Naive thymus-derived CD4-positive, alpha-beta T cell (primary cell): ENCODE results near the gene FKBP4. TPM values are rescaled to one million over a fixed set of nuclear protein-coding genes. Genes with fewer than 3 reads are reported as not detected.

Experiments used
- ATAC-seq: fragments of 150-1000 bp; cut with Tn5 transposase; 2 replicates; pipeline ENCODE4 v1.10.0; 2021; ENCODE audit warnings: mild to moderate bottlenecking, moderate library complexity
- CTCF ChIA-PET: fragments of 350-600 bp; sonication (Branson Sonifier 250); formaldehyde crosslinking; loops from one replicate; lab custom pipeline; 2021; ENCODE audit warnings: antibody characterized with exemption; lab: Charles Lee
- POLR2A ChIA-PET: fragments of 350-600 bp; sonication (Branson Sonifier 250); formaldehyde crosslinking; loops from one replicate; lab custom pipeline; 2021; ENCODE audit warnings: antibody characterized with exemption, inconsistent platforms; lab: Charles Lee
- DNase-seq, 9 donors: peaks; one replicate each; pipeline versions ENCODE4 v3.0.0 to v3.0.0-alpha.2; 2020 to 2022; ENCODE audit warnings: mixed read lengths in 1 of 9
- H3K27ac ChIP-seq: one replicate; pipeline ENCODE4 v1.7.0; 2013; ENCODE audit warnings: mild to moderate bottlenecking, low read depth, low read length, moderate library complexity
- H3K27me3 ChIP-seq, 2 donors: one replicate each; pipeline ENCODE4 v1.7.0; 2013; ENCODE audit warnings: low read length in 2 of 2, mild to moderate bottlenecking in 2 of 2, moderate library complexity in 2 of 2; ENCODE audit not compliant: control insufficient read depth in 2 of 2, insufficient read depth in 2 of 2
- H3K36me3 ChIP-seq, 3 experiments: 1 replicate in 2 of 3; 2 replicates in 1 of 3; pipeline ENCODE4 v1.7.0; 2013; ENCODE audit warnings: low read length in 3 of 3, mild to moderate bottlenecking in 3 of 3, moderate library complexity in 1 of 3; ENCODE audit not compliant: insufficient read depth in 3 of 3, control insufficient read depth in 2 of 3
- H3K4me1 ChIP-seq, 2 donors: one replicate each; pipeline ENCODE4 v1.7.0; 2013; ENCODE audit warnings: low read length in 2 of 2, mild to moderate bottlenecking in 2 of 2, moderate library complexity in 1 of 2; ENCODE audit not compliant: control insufficient read depth in 2 of 2, insufficient read depth in 2 of 2
- H3K4me3 ChIP-seq: 2 replicates; pipeline ENCODE4 v1.7.0; 2013; ENCODE audit warnings: mild to moderate bottlenecking, low read length
- H3K9me3 ChIP-seq, 3 experiments: 1 replicate in 2 of 3; 2 replicates in 1 of 3; pipeline ENCODE4 v1.7.0; 2013; ENCODE audit warnings: low read length in 3 of 3; ENCODE audit not compliant: control insufficient read depth in 2 of 3
- H3K27ac Mint-ChIP-seq, 9 donors: one replicate each; pipeline ENCODE4 v1.8.0; 2020 to 2022; ENCODE audit warnings: mixed read lengths in 9 of 9, mild to moderate bottlenecking in 8 of 9, moderate library complexity in 5 of 9, inconsistent platforms in 2 of 9
- H3K27me3 Mint-ChIP-seq, 5 donors: one replicate each; pipeline ENCODE4 v1.8.0; 2021 to 2022; ENCODE audit warnings: mixed read lengths in 5 of 5, mild to moderate bottlenecking in 1 of 5
- H3K36me3 Mint-ChIP-seq, 5 donors: one replicate each; pipeline ENCODE4 v1.8.0; 2020 to 2022; ENCODE audit warnings: mixed read lengths in 5 of 5, mild to moderate bottlenecking in 3 of 5, inconsistent platforms in 1 of 5
- H3K4me1 Mint-ChIP-seq, 7 donors: one replicate each; pipeline ENCODE4 v1.8.0; 2020 to 2022; ENCODE audit warnings: mixed read lengths in 7 of 7, mild to moderate bottlenecking in 3 of 7, inconsistent platforms in 1 of 7
- H3K4me3 Mint-ChIP-seq, 10 donors: one replicate each; pipeline ENCODE4 v1.8.0; 2020 to 2022; ENCODE audit warnings: mild to moderate bottlenecking in 10 of 10, mixed read lengths in 10 of 10, moderate library complexity in 6 of 10, inconsistent platforms in 2 of 10
- H3K9me3 Mint-ChIP-seq, 11 donors: one replicate each; pipeline ENCODE4 v1.8.0; 2020 to 2022; ENCODE audit warnings: mixed read lengths in 11 of 11, mild to moderate bottlenecking in 4 of 11, inconsistent platforms in 1 of 11, moderate library complexity in 1 of 11
- intact Hi-C, 2 donors: fragments of 100-400 bp; cut with micrococcal nuclease; formaldehyde crosslinking; loops; one replicate each; pipeline ENCODE4 v1.15.1; 2023
- polyA plus RNA-seq, 2 donors: library from polyadenylated mRNA; unstranded; fragments of 300-500 nt; fragmentation: Illumina TruSeq; gene quantifications; one replicate each; pipeline ENCODE4 v1.2.3, GENCODE V29; 2021
- total RNA-seq, 6 experiments: library from RNA in 5 of 6; stranded (reverse) in 5 of 6; gene quantifications; 1 replicate in 5 of 6; 2 replicates in 1 of 6; pipeline ENCODE4 v1.2.3 and lab custom pipeline; 2021 to 2026

The FKBP4 gene
- total and polyA plus RNA-seq, 7 experiments from 2014 or later: 27.3 to 95.4 (median 51.9) TPM

DNA sequence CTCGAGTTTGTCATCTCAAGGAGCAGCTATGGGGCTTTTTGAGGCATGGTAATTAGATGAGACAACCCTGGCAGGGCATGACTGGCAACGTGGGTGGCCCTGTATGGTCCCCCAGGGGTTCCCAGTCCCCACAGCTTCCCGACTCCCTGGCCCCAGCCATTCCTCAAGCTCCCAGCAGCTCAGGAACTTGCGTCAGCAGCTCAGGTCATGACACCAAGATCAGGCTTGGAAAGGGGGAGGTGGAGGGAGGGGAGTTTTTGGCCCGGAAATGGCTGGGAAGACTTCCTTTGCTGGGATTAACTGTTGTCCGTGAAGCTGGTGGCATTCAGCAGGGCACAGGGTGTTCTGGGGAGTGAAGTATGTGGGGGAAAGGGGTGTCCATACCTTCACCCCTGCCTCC, 50.5 kb downstream of the FKBP4 start:
- H3K27me3 ChIP-seq: no peaks in the 10 kb centered on the region
- intact Hi-C loops: no loop called here
- no peaks in the 10 kb centered on the region for H3K9me3 ChIP-seq
- peaks cover 5 to 52% (median 11%) of the 10 kb centered on the region in 5 donors for H3K36me3 Mint-ChIP-seq
- peaks cover 0 to 64% (median 0%) of the 10 kb centered on the region in 3 experiments for H3K36me3 ChIP-seq
- H3K27ac ChIP-seq: no peak overlapping the region
- no peaks in the 10 kb centered on the region for H3K4me1 ChIP-seq
- H3K27ac Mint-ChIP-seq: no peak overlapping the region
- H3K4me3 Mint-ChIP-seq: no peak overlapping the region
- ChIA-PET POLR2A (interaction anchor here (0.7 to 0.9 kb wide), 2 partner anchors 8 to 194 kb away, joined by 3 read pairs; no protein-coding TSS in a partner anchor), CTCF (interaction anchor here (0.8 kb wide), 1 partner anchor 99 kb away, joined by 7 read pairs; no protein-coding TSS in a partner anchor)
- H3K9me3 Mint-ChIP-seq: no peaks in the 10 kb centered on the region
- DNase-seq (no peak), ATAC-seq (no peak)
- no peak overlapping the region for H3K4me3 ChIP-seq
- no peaks in the 10 kb centered on the region for H3K27me3 Mint-ChIP-seq
- peaks cover 0 to 6% (median 0%) of the 10 kb centered on the region in 7 donors for H3K4me1 Mint-ChIP-seq

DNA sequence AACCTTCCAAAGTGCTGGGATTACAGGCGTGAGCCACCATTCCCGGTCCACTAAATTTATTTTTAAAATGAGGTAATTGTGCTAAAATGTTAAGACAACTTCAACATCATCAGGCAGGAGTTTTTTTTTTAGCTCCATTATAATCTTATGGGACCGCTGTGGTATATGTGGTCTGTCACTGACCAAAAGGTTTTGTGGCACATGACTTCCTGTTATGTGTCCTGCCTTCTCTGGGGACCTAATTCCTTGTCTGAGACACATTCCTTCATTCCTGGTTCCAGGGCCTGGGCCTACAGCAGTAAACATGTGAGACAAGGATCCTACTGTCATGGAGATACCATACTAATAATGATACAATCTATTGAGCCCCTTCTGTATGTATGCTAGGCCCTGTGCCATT, 57.2 kb downstream of the FKBP4 start:
- CTCF ChIA-PET: no interaction called here
- Mint-ChIP-seq H3K4me3 (no peak overlapping the region), H3K27me3 (no peaks in the 10 kb centered on the region), H3K27ac (peak overlapping the region in 2 of 9 donors; percentile 28 to 85), H3K9me3 (no peaks in the 10 kb centered on the region), H3K36me3 (peaks cover 0 to 40% (median 11%) of the 10 kb centered on the region in 5 donors), H3K4me1 (peaks cover 0 to 11% (median 3%) of the 10 kb centered on the region in 7 donors)
- H3K9me3 ChIP-seq: no peaks in the 10 kb centered on the region
- POLR2A ChIA-PET: no interaction called here
- no peak overlapping the region for H3K4me3 ChIP-seq
- ATAC-seq (no peak), DNase-seq (no peak)
- H3K27me3 ChIP-seq: no peaks in the 10 kb centered on the region
- peaks cover 0 to 27% (median 0%) of the 10 kb centered on the region in 3 experiments for H3K36me3 ChIP-seq
- intact Hi-C loops: loop anchor here in 1 of 2 donors (2.0 kb wide), 1 partner anchor 189 kb away; no protein-coding TSS in a partner anchor
- no peaks in the 10 kb centered on the region for H3K4me1 ChIP-seq
- no peak overlapping the region for H3K27ac ChIP-seq

DNA sequence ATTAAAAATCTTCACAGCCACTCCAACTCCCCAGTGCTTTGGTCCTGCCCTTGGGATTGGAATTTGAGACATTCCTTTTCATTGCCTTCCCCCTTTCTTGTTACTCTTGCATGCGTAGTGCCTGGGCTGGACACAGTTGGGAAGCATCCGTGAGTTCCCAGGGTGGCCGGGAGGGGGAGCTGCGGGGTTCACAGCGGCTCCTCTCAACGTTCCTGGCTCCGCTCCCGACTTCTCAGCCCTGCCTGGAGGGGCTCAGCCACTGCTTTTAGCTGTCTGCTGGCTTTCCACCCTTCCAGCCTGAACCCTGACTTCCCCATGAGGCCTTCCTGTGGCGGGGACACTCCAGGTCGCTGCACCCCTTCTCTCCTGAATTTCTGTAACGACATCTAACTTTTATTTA, 58.9 kb downstream of the FKBP4 start:
- DNase-seq (peak in 7 of 9 donors; percentile 12 to 56 (median 25)), ATAC-seq (peak; percentile 74)
- no peak overlapping the region for H3K4me3 ChIP-seq
- CTCF ChIA-PET: no interaction called here
- Mint-ChIP-seq H3K36me3 (peaks cover 0 to 26% (median 6%) of the 10 kb centered on the region in 5 donors), H3K4me1 (peaks cover 0 to 5% (median 2%) of the 10 kb centered on the region in 7 donors), H3K27ac (peak overlapping the region in 2 of 9 donors; percentile 33 to 43), H3K9me3 (no peaks in the 10 kb centered on the region), H3K27me3 (no peaks in the 10 kb centered on the region), H3K4me3 (no peak overlapping the region)
- no peaks in the 10 kb centered on the region for H3K4me1 ChIP-seq
- no peaks in the 10 kb centered on the region for H3K9me3 ChIP-seq
- no peaks in the 10 kb centered on the region for H3K27me3 ChIP-seq
- H3K36me3 ChIP-seq: peaks cover 0 to 34% (median 0%) of the 10 kb centered on the region in 3 experiments
- intact Hi-C loops: loop anchor here (1.0 to 2.0 kb wide), 2 partner anchors 91 to 187 kb away; no protein-coding TSS in a partner anchor
- POLR2A ChIA-PET: interaction anchor here (0.7 kb wide), 1 partner anchor 1396 kb away, joined by 4 read pairs; no protein-coding TSS in a partner anchor
- H3K27ac ChIP-seq: no peak overlapping the region

Other genes starting within 250 kb of the FKBP4 start
- 100 to 1,000 TPM in 2 of 5 experiments, 10 to 100 TPM in 3; 50.4 to 156 (median 95.6) TPM for gene ITFG2, start 17.7 kb downstream of the FKBP4 start, total RNA-seq
- gene ITFG2, start 17.7 kb downstream of the FKBP4 start, polyA plus RNA-seq: 10 to 100 TPM; 52.3 to 76.1 TPM
- gene NRIP2, start 40.1 kb downstream of the FKBP4 start, total RNA-seq: not detected
- 1 to 10 TPM; 1.6 to 2.0 TPM for gene NRIP2, start 40.1 kb downstream of the FKBP4 start, polyA plus RNA-seq
- gene TEX52, start 62.1 kb downstream of the FKBP4 start, total RNA-seq: not detected
- gene TEX52, start 62.1 kb downstream of the FKBP4 start, polyA plus RNA-seq: not detected
- gene FOXM1, start 82.2 kb downstream of the FKBP4 start, total RNA-seq: 10 to 100 TPM in 1 of 5 experiments, 1 to 10 TPM in 1, under 1 TPM in 2, not detected in 1; 0.35 to 77.2 (median 0.82) TPM
- gene FOXM1, start 82.2 kb downstream of the FKBP4 start, polyA plus RNA-seq: not detected
- 10 to 100 TPM; 13.7 to 44.3 (median 28.7) TPM for gene RHNO1, start 82.3 kb downstream of the FKBP4 start, total RNA-seq
- gene RHNO1, start 82.3 kb downstream of the FKBP4 start, polyA plus RNA-seq: 10 to 100 TPM; 49.4 to 53.6 TPM
- gene TULP3, start 95.9 kb downstream of the FKBP4 start, total RNA-seq: 1 to 10 TPM; 4.7 to 9.6 (median 7.4) TPM
- 1 to 10 TPM; 4.5 to 6.7 TPM for gene TULP3, start 95.9 kb downstream of the FKBP4 start, polyA plus RNA-seq
- 1 to 10 TPM in 1 of 5 experiments, not detected in 4; 1.8 TPM for gene TEAD4, start 164.4 kb downstream of the FKBP4 start, total RNA-seq
- not detected for gene TEAD4, start 164.4 kb downstream of the FKBP4 start, polyA plus RNA-seq